NCI-H1436 treated with DMSO at 0.1 percent for 48 hours (cell line): Measurements from ENCODE around the gene ITGB4.

Experiments used
- DNase-seq: peaks from one replicate; lab custom pipeline; 2025; lab: John Stamatoyannopoulos, UW

ITGB4 gene

DNA sequence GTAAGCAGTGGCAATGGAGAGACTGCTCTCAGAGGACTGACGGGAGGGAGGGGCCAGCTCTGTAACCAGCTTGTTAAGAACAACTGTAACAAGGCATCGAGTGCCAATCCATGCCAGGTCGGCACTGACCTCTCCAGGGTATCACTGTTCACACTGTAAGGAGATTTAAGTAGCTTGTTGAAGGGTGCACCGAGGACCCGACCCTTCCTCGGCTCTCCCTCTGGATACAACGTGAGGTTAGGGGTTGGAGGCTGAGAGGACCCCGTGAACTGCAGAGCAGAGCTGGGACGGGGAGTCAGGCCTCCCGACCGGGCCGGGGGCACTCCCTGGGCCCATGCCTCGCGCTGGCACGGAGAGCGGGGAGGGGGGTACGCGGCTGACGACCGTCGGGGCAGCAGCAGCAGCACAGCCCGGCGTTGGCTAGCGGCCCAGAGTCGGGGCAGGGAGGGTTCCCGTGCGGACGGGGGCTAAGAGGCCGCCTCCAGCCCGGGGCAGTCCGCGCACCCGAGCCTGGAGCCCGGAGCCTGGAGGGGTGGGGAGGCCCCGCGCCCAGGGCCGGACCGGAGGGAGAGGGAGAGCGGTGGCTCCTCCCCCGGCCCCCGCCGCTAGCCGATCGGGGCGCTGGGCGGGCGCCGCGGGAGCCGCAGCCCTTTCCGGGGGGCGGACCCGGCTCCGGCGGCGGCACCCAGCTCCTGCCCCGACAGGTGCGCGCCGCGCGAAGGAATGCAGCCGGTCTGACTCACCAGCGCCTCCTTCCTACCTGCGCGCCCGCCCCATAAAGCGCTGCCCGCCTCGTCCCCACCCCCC lies at the start of gene ITGB4:
TSS of gene ITGB4 (plus strand) at position 804 of the 807 bp plus-strand sequence. CDS start 3,245 bp downstream, outside the sequence.
- no peak for DNase-seq

DNA sequence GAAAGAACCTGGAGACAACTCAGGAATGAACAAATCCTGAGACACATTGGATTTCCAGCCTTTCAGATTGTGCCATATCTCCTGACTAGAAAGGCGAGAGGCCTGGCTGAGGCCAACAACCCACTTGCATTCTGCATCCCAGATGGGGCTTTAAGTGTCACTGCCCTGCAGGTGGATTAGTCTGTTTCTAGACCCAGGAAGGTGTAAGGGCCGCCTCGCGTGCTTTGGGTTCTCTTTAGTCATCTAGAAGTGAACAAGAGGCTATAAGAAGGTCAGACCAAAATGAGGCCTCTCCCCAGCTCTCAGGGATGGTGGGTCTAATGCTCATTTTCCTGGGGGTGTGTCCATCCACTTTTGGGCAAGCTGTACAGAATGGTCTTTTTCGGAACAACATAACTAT lies 49.2 kb upstream of the ITGB4 start:
- DNase-seq = no peak

DNA sequence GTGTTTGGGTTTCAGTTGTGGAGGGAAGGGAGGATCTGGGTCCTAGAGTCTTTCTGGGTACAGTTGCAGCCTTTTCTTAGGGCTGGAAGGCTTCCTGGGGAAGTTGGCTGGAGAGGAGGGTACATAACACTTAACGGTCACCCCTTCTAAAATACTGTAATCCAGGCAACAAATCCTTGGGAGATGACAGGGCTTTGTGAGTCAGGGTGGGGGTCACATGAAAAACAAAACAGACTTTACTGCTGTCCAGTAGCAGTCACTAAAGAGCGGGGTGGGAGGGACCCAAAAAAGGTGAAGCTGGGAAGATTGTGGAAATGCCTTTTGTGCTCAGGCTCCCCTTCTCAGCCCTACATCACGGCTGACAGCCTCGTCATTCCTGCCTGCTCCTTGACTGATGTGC lies 47.8 kb upstream of the ITGB4 start:
- no peak for DNase-seq

- DNase-seq = no peak
Measured at GRCh38 chr17:75676461-75676860, 44.8 kb upstream of the ITGB4 start.

GRCh38 chr17:75679706-75680211 lies 41.5 kb upstream of the ITGB4 start:
- no peak for DNase-seq

DNA sequence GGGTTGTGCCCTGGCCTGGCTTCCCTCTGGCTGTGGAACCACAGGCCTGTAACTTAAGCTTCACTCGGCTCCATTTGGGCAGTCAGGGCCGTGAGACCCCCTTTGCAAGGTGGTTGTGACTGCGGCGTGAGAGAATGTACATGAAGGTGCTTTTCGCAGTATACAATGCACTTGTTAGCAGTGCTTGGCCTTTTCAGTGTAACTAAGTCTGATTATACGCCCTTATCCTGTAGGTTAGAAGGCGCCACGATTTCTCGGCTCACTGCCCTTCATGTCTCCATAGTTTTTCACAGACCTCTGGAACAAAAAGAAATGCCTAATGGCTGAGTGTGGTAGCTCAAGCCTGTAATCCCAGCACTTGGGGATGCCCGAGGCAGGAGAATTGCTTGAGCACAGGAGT lies 40.8 kb upstream of the ITGB4 start:
- no peak for DNase-seq

- no peak for DNase-seq
Measured at GRCh38 chr17:75681289-75681688, 40.0 kb upstream of the ITGB4 start.

- no peak for DNase-seq
Measured at GRCh38 chr17:75683583-75683982, 37.7 kb upstream of the ITGB4 start.

- DNase-seq = no peak
Measured at GRCh38 chr17:75684249-75684648, 37.0 kb upstream of the ITGB4 start.

GRCh38 chr17:75684924-75685323 lies 36.3 kb upstream of the ITGB4 start:
- DNase-seq = no peak

- DNase-seq = no peak
Measured at GRCh38 chr17:75685499-75685898, 35.8 kb upstream of the ITGB4 start.

- DNase-seq = no peak
Measured at GRCh38 chr17:75688209-75688825, 32.9 kb upstream of the ITGB4 start.

GRCh38 chr17:75689441-75689873 lies 31.8 kb upstream of the ITGB4 start:
- DNase-seq = no peak

DNA sequence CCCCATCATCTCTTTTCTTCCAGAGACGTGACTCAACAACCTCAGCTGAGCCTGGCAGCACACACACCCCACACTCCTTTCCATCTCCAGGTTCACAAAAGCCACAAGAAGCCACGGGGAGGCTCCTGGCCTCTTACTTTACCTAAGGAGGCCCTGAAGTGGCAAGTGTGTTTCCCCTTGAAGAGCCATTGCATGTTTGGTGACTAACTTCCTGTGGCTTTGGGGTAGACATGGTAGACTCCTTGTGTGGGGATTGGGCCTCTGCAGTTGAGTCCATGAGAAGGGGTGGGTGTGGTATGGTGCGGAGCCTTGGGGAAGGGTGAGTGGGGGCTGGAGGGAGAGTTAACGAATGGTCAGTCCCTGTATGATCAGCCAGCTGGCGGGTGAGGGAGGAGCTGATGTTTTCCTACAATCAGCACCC lies 29.9 kb upstream of the ITGB4 start:
- no peak for DNase-seq

GRCh38 chr17:75691801-75692626 lies 29.2 kb upstream of the ITGB4 start:
- DNase-seq = no peak

DNA sequence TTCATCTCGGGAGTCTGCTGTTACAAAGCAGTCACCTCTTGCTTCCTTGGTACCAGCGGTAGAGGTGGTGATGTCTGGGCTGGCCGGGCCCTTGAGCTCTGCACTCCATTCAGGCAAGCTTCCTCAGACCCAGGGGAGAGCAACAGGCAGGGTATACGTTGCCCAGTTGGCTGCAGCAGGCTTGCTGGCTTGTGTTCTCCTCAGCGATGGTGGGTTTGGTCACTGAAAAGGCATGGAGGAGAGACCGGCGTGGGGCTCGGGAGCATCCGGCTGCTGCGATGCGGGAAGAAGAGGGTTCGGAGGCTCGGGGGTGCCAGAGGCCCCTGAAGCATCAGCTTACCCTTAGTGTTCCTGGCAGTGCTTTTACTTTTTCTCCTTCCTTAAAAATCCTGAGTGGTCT lies 28.3 kb upstream of the ITGB4 start:
- DNase-seq = no peak

- DNase-seq = no peak
Measured at GRCh38 chr17:75693500-75694481, 27.5 kb upstream of the ITGB4 start.

- no peak for DNase-seq
Measured at GRCh38 chr17:75694536-75694935, 26.7 kb upstream of the ITGB4 start.

DNA sequence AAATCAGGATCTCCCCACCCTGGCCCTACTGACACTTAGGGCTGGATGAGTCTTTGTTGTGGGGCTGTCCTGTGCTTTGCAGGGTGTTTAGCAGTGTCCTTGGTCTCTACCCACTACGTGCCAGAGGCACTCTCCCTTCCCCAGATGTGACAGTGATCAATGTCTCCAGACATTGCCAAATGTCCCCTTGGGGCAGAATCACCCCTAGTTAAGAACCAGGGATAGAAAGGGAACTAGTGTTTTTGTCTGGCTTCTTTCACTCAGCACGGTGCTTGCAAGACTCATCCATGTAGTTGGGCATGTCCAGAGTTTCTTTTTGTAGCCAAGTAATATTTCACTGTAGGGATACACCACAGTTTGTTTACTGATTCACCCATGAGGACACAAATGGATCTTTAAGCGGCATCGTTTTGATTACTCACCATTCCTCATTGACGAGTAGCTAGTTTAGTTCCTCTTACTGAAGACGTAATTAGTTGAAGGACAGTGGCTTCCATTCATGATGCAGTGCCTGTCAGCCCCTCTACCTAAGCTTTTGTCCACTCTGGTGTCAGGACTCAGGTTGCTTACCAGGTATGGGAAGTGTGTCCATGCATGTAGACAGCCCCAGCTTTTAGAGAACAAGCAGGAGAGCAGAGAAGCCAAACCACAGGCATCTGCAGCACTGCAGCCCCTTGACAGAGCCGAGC lies 26.0 kb upstream of the ITGB4 start:
- no peak for DNase-seq

DNA sequence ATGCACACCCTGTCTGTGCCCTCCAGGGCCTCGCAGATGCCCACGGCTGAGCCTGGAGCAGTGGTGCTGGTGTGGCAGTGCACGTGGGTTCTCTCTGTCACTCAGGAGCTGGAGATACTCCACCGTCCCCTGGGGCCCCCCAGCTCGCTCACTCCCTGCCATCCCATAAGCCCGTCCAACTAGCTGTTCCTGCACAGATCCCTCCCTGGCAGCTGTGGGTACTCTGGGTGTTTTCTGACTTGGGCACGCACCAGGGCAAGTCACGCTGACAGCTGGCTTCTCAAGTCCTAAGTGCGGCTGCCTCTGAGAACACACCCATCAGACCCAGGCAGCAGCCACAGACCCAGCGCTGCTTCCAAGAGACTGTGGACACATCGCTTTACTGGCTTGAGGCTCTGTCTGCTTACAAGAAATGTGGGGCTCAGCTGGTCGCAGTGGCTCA lies 25.4 kb upstream of the ITGB4 start:
- DNase-seq = no peak
